Mucosa of rectum (tissue), 2 donors: ENCODE results near the gene PTPRG.

Source experiments
- H3K27ac ChIP-seq, 2 donors: one replicate each; pipeline ENCODE4 v1.7.0; 2013; ENCODE audit warnings: inconsistent platforms in 2 of 2, low read depth in 2 of 2, low read length in 2 of 2
- H3K27me3 ChIP-seq, 2 donors: one replicate each; pipeline ENCODE4 v1.7.0; 2013; ENCODE audit warnings: low read length in 2 of 2; ENCODE audit not compliant: control insufficient read depth in 2 of 2, insufficient read depth in 2 of 2
- H3K36me3 ChIP-seq, 2 donors: one replicate each; pipeline ENCODE4 v1.7.0; 2013; ENCODE audit warnings: low read length in 2 of 2; ENCODE audit not compliant: control insufficient read depth in 2 of 2, insufficient read depth in 2 of 2
- H3K4me1 ChIP-seq, 2 donors: one replicate each; pipeline ENCODE4 v1.7.0; 2013; ENCODE audit warnings: low read length in 2 of 2, mild to moderate bottlenecking in 1 of 2; ENCODE audit not compliant: control insufficient read depth in 2 of 2, insufficient read depth in 2 of 2
- H3K4me3 ChIP-seq, 2 donors: one replicate each; pipeline ENCODE4 v1.7.0; 2013; ENCODE audit warnings: low read length in 2 of 2
- H3K9ac ChIP-seq, 2 donors: one replicate each; pipeline ENCODE4 v1.7.0; 2013; ENCODE audit warnings: low read length in 2 of 2, low read depth in 1 of 2, mild to moderate bottlenecking in 1 of 2
- H3K9me3 ChIP-seq, 2 donors: one replicate each; pipeline ENCODE4 v1.7.0; 2013; ENCODE audit warnings: low read length in 2 of 2; ENCODE audit not compliant: control insufficient read depth in 2 of 2
- donor health status: healthy.
- donor health status: Normal muscosa, but diverticular disease.

The PTPRG gene

DNA sequence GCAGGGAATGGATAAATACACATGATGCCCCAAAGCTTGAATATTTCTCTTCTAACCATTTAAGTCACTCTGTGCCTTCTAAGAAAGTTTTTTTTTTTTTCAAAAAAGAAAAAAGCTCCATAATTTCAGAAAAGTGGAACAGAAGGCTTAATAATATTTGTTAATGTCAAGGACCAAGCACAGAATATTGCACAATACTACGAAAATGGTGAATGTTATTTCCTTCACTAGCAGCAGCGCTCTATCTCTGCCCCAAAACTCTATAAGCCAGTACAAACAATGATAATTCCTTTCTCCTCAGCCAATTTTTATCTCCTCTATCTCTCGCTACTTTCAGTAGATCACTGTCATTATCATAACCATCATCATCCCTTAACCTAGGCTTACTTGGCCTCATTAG is 739.2 kb downstream of the PTPRG start:
- no peaks in the 10 kb centered on the region for H3K36me3 ChIP-seq
- H3K27me3 ChIP-seq, result no peaks in the 10 kb centered on the region
- no peak overlapping the region for H3K27ac ChIP-seq
- H3K4me1 ChIP-seq, result no peaks in the 10 kb centered on the region
- H3K9ac ChIP-seq, result no peak overlapping the region
- H3K9me3 ChIP-seq, result no peaks in the 10 kb centered on the region
- no peak overlapping the region for H3K4me3 ChIP-seq

DNA sequence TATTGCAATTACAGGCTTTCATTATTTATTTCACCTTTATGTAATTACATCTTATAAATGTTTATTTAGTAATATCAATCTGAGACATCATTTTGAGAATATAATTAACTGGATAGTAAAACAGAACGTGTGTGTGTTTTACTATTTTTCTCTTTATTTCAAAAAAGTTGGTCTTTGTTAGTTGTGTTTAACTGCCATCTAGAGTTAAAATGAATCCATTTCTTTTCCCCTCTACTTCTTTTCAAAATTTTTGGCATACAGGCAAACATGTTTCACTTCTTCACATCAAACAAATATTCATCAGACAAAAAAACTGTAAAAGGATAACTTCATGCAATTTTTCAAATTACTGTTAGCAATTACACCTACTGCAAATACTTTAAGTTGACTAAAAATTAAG is 750.8 kb downstream of the PTPRG start:
- no peak overlapping the region for H3K27ac ChIP-seq
- H3K4me3 ChIP-seq, result no peak overlapping the region
- H3K36me3 ChIP-seq, result no peaks in the 10 kb centered on the region
- no peaks in the 10 kb centered on the region for H3K4me1 ChIP-seq
- H3K9ac ChIP-seq, result no peak overlapping the region
- no peaks in the 10 kb centered on the region for H3K9me3 ChIP-seq
- H3K27me3 ChIP-seq, result peaks cover 0 to 2% of the 10 kb centered on the region in 2 donors

DNA sequence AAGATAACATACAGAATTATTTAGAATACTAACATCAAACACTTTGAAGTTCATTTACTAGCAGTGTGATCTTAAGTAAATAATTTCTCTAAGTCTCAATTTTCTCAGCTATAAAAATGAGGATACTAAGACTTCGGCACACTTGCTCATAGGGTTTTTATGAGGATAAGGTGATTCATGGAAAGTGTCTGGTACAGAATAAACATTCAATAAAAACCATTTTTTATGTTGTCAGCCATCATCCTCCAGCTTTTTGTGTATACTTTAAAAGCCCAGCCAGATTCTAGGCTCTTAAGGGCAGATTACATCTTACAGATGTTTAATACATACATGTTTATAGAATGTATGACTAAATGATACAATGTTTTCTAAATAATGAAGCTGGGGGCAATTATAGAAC is 755.2 kb downstream of the PTPRG start:
- Histone ChIP-seq H3K4me1 (no peaks in the 10 kb centered on the region), H3K27ac (no peak overlapping the region), H3K9me3 (peaks cover 0 to 6% of the 10 kb centered on the region in 2 donors), H3K4me3 (no peak overlapping the region), H3K36me3 (no peaks in the 10 kb centered on the region), H3K27me3 (peaks cover 0 to 2% of the 10 kb centered on the region in 2 donors), H3K9ac (no peak overlapping the region)

DNA sequence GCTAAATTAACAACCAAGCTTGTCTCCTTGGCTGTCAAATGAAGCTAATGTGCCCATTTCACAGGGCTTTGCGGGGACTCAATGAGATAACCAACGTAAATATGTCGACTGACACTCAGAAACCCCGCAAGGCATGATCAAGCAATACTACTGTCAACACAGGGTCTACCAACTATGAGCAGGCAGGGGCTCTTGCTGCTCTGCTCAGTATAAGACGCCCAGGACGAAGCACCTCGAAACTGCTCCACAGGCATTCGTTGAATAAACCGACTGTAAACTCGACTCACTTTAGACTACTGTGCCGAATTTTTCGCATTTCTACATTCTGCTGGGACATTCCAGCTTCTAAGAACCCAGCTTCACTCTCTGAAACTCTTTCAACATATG is 757.0 kb downstream of the PTPRG start:
- no peak overlapping the region for H3K9ac ChIP-seq
- H3K27me3 ChIP-seq, result peaks cover 0 to 2% of the 10 kb centered on the region in 2 donors
- peak overlapping the region; percentile 67 to 77 for H3K4me3 ChIP-seq
- no peaks in the 10 kb centered on the region for H3K4me1 ChIP-seq
- no peaks in the 10 kb centered on the region for H3K36me3 ChIP-seq
- H3K9me3 ChIP-seq, result peaks cover 0 to 6% of the 10 kb centered on the region in 2 donors
- peak overlapping the region in 1 of 2 donors; percentile 20 for H3K27ac ChIP-seq

DNA sequence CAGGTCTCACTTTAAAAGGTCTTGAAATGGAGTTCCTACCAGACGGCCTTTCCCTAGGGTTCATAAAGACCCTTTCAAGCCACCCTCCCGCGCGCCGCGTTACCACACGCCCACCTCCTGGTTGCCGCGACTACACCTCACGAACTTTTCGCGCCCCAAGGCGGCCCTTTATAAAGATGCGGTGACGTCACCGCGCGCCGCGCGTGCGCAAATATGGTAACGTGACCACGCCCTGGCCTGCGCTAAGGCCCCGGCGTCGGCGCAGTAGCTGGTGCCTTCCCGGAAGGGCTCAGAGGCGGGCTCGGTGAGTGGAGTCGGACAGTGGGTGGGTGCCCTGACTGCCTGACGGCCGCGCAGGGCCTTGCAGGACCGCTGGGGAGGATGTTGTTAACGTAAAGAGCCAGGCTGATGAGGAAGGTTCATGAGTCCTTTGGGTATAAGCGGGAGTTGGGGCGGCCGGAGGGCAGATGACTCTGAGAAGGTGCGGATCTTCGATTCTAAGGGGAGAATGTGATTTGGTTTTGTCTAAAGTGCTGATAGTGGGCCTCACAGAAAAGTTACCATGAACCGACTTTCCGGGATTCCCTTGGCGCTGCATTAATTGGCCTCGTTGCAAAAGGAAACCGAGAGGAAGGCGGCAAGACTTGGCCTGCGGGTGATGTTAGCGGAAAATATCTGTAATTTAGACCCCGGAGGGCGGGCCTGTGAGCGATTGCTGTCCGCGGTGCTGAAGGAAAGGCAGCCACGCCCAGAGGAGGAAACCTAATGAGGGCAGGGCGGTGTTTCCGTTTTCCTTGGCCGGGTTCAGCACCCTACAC is 757.6 kb downstream of the PTPRG start:
- Histone ChIP-seq H3K4me3 (peak overlapping the region; percentile 67 to 77), H3K27ac (peak overlapping the region; percentile 20 to 61), H3K36me3 (no peaks in the 10 kb centered on the region), H3K9ac (peak overlapping the region; percentile 56 to 66), H3K4me1 (no peaks in the 10 kb centered on the region), H3K9me3 (peaks cover 0 to 6% of the 10 kb centered on the region in 2 donors), H3K27me3 (peaks cover 0 to 2% of the 10 kb centered on the region in 2 donors)

DNA sequence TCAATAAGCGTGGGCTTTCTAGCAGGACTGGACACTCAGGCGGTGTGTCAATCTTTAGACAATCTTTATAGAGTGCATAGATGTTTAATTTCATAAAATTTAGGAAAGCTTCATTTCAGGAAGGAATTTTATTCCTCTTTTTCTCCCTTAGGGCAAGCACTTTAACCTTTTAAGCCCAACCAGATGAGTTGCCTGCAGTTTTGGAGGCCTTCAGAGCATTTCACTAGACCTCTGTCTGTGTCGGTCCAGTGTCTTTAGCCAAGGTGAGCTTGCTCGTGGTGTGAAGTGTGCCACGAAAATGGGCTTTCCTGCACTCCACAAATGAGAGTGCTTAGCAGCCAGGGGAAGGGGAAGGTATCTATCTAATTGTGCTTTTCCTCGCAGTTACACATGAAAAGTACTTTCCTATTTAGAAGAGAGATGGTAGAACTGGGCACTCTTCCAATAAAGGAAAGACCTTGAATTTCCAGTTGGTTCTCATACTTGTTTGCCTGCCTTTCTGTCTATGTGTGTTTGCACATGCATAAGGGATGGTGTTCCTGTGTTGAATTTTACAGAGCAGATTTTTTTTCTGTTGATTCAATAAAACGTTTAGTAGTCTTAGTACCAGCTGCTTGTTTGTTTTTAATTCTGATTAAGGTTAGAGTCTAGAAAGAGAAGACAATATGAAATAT is 758.3 kb downstream of the PTPRG start:
- H3K27me3 ChIP-seq, result no peaks in the 10 kb centered on the region
- no peaks in the 10 kb centered on the region for H3K36me3 ChIP-seq
- no peak overlapping the region for H3K27ac ChIP-seq
- H3K9me3 ChIP-seq, result peaks cover 0 to 6% of the 10 kb centered on the region in 2 donors
- H3K4me1 ChIP-seq, result no peaks in the 10 kb centered on the region
- no peak overlapping the region for H3K9ac ChIP-seq
- H3K4me3 ChIP-seq, result peak overlapping the region; percentile 67 to 77

DNA sequence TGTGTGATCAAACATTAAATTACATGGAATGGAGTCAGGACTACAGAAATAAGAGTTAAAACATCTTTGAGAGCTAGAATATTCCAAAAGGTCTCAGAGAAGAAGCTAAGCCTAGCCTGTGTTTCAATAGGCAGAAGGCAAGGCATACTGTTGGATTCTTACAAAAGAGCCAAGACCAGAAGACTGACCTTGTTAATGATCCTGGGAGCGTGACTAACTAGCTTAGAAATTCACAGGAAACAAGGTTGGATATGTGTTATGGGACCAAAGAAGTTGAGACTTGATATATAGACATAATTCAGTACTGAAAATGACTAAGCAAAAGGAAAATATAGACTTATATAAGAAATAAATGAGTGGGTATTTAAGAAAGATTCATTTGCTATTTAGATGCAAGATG is 761.9 kb downstream of the PTPRG start:
- no peaks in the 10 kb centered on the region for H3K27me3 ChIP-seq
- H3K4me1 ChIP-seq, result no peaks in the 10 kb centered on the region
- H3K36me3 ChIP-seq, result no peaks in the 10 kb centered on the region
- peaks cover 0 to 6% of the 10 kb centered on the region in 2 donors for H3K9me3 ChIP-seq
- H3K9ac ChIP-seq, result no peak overlapping the region
- H3K4me3 ChIP-seq, result no peak overlapping the region
- H3K27ac ChIP-seq, result no peak overlapping the region

DNA sequence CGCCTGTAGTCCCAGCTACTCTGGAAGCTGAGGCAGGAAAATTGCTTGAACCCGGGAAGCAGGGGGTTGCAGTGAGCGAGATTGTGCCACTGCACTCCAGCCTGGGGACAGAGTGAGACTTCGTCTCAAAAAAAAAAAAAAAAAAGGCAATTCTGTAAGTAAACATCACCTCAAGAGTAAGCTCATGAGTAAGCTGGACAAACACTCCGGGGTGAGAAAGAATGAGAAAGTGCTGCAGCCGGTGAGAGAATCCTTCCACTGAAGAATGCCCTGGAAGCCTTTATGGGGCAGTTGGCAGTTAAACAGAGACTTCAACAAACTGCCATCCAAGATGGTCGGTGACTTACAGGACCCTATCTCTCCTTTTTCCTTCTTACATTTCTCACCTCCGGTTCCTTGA is 764.5 kb downstream of the PTPRG start:
- Histone ChIP-seq H3K27me3 (no peaks in the 10 kb centered on the region), H3K4me3 (no peak overlapping the region), H3K36me3 (no peaks in the 10 kb centered on the region), H3K9ac (no peak overlapping the region), H3K27ac (no peak overlapping the region), H3K9me3 (no peaks in the 10 kb centered on the region), H3K4me1 (no peaks in the 10 kb centered on the region)

DNA sequence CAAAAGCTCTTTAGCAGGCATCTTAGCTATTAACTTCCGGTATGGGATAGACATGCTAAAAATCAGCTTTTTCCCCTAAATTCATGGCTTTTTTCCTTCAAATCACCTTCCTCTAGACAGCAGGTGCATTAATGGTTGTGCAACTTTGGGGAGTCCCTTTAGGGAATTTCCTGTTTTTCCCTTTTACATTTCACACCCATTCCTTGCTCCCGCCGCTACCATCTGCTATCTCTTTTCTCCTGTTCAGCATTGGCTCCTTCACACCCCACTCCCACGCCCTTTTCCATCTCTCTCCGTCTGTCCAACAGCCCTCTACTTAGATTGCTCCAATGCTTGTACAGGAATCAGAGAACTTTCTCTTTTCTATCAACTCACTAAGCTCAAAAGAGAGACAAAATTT is 768.6 kb downstream of the PTPRG start:
- Histone ChIP-seq H3K27ac (no peak overlapping the region), H3K4me3 (no peak overlapping the region), H3K9me3 (no peaks in the 10 kb centered on the region), H3K9ac (no peak overlapping the region), H3K27me3 (no peaks in the 10 kb centered on the region), H3K4me1 (no peaks in the 10 kb centered on the region), H3K36me3 (no peaks in the 10 kb centered on the region)

DNA sequence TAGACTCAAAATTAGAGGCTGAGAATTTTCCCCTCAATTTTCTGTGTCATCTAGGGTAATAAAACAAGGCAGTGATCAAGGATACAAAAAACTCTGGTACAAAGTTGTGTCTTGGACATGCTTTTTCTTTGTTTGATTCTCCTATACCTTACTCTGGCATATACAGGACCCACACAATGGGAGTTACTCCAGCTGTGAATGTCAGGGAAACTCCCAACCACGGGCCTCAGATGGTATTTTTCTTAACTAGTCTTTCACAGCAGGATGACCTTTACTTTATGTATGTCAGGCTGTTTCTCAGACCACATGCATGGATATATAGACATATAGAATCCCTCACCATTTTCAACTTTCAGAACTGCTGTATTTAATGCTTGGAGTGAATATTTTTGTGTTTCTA is 770.6 kb downstream of the PTPRG start:
- Histone ChIP-seq H3K27ac (no peak overlapping the region), H3K4me1 (no peaks in the 10 kb centered on the region), H3K27me3 (no peaks in the 10 kb centered on the region)

More for the DNA sequence above, 770.6 kb downstream of the PTPRG start:
- Histone ChIP-seq H3K4me3 (no peak overlapping the region), H3K9me3 (no peaks in the 10 kb centered on the region), H3K36me3 (no peaks in the 10 kb centered on the region), H3K9ac (no peak overlapping the region)
